Neural cell (in vitro differentiated cells): Measurements from ENCODE around the gene KCNK7. TPM values are rescaled to one million over a fixed set of nuclear protein-coding genes. Genes with fewer than 3 reads are reported as not detected.

ENCODE experiments used
- H2AFZ ChIP-seq: fragments of 200-600, 300-800 bp; sonication (generic), shearing (Covaris generic); 2 replicates; pipeline ENCODE4 v1.6.0; 2014; ENCODE audit warnings: low read depth, mild to moderate bottlenecking, antibody characterized with exemption, low read length, moderate library complexity
- H3F3A ChIP-seq: fragments of 200-600 bp; shearing (Covaris generic); 2 replicates; pipeline ENCODE4 v1.6.1; 2016; ENCODE audit warnings: mild to moderate bottlenecking, moderate library complexity, mixed read lengths, antibody characterized with exemption, low read length; ENCODE audit not compliant: insufficient read depth, poor library complexity, severe bottlenecking
- H3K27ac ChIP-seq: fragments of 200-600, 300-800 bp; sonication (generic), shearing (Covaris generic); 2 replicates; pipeline ENCODE4 v1.5.1; 2014; ENCODE audit warnings: mild to moderate bottlenecking, low read length, moderate library complexity
- H3K27me3 ChIP-seq: fragments of 300-800, 200-600 bp; sonication (generic), shearing (Covaris generic); 2 replicates; pipeline ENCODE4 v1.6.0; 2014; ENCODE audit warnings: mild to moderate bottlenecking, low read depth, low read length, moderate library complexity; ENCODE audit not compliant: insufficient read depth
- H3K36me3 ChIP-seq: fragments of 300-800, 200-600 bp; sonication (generic), shearing (Covaris generic); 2 replicates; pipeline ENCODE4 v1.5.1; 2014; ENCODE audit warnings: mild to moderate bottlenecking, antibody characterized with exemption, low read length, moderate library complexity; ENCODE audit not compliant: insufficient read depth
- H3K4me2 ChIP-seq: fragments of 300-800, 200-600 bp; sonication (generic), shearing (Covaris generic); 2 replicates; pipeline ENCODE4 v1.6.0; 2014; ENCODE audit warnings: mild to moderate bottlenecking, low read length
- H3K4me3 ChIP-seq: fragments of 300-800, 200-600 bp; sonication (generic), shearing (Covaris generic); 2 replicates; pipeline ENCODE4 v1.5.1; 2014; ENCODE audit warnings: mild to moderate bottlenecking, low read length, moderate library complexity
- H3K79me2 ChIP-seq: fragments of 200-600 bp; shearing (Covaris generic); replicated peaks from 2 replicates; pipeline ENCODE4 v1.6.0; 2014; ENCODE audit warnings: mild to moderate bottlenecking, low read length, moderate library complexity; ENCODE audit not compliant: insufficient read depth
- H3K9ac ChIP-seq: fragments of 300-800, 200-600 bp; sonication (generic), shearing (Covaris generic); 2 replicates; pipeline ENCODE4 v1.6.1; 2016; ENCODE audit warnings: mild to moderate bottlenecking, low read length, mixed read lengths
- H3K9me2 ChIP-seq: fragments of 200-600 bp; shearing (Covaris generic); 2 replicates; pipeline ENCODE4 v1.6.1; 2016; ENCODE audit warnings: mild to moderate bottlenecking, low read length, mixed read lengths; ENCODE audit not compliant: insufficient read depth
- H3K9me3 ChIP-seq: fragments of 200-600, 300-800 bp; sonication (generic), shearing (Covaris generic); 2 replicates; pipeline ENCODE4 v1.6.1; 2016; ENCODE audit warnings: mild to moderate bottlenecking, mixed run types, low read length, moderate library complexity, mixed read lengths
- H4K20me1 ChIP-seq: fragments of 200-600 bp; shearing (Covaris generic); 2 replicates; pipeline ENCODE4 v1.6.1; 2016; ENCODE audit warnings: mild to moderate bottlenecking, mixed run types; ENCODE audit not compliant: insufficient read depth
- POLR2AphosphoS5 ChIP-seq: IDR thresholded peaks from 2 replicates; pipeline ENCODE4 v1.6.1; 2012
- RAD21 ChIP-seq: fragments of 450-650 bp; conservative IDR thresholded peaks from 2 replicates; pipeline ENCODE4 v1.6.1; 2014; ENCODE audit warnings: antibody characterized with exemption, mild to moderate bottlenecking, moderate library complexity
- REST ChIP-seq: IDR thresholded peaks from 2 replicates; pipeline ENCODE4 v1.6.1; 2012; ENCODE audit warnings: borderline replicate concordance
- SMC3 ChIP-seq: fragments of 450-650 bp; conservative IDR thresholded peaks from 2 replicates; pipeline ENCODE4 v1.6.1; 2014; ENCODE audit warnings: antibody characterized with exemption, mild to moderate bottlenecking, moderate library complexity; ENCODE audit not compliant: poor library complexity
- TAF1 ChIP-seq: IDR thresholded peaks from 2 replicates; pipeline ENCODE4 v1.6.1; 2012; ENCODE audit warnings: low read depth
- polyA plus RNA-seq: library from polyadenylated mRNA; depleted of rRNA; stranded (reverse); fragments of >200 nt; gene quantifications from 2 replicates; pipeline ENCODE4 v1.2.3, GENCODE V29; 2014
- TF ChIP-seq, protein P1 (sequence below): fragments of 450-650 bp; IDR thresholded peaks from 2 replicates; pipeline ENCODE4 v1.5.1; 2014; ENCODE audit warnings: antibody characterized with exemption, mild to moderate bottlenecking, moderate library complexity; ENCODE audit not compliant: poor library complexity, severe bottlenecking

KCNK7 gene
- polyA plus RNA-seq, 1 donor from 2014 or later: 1.1 TPM

DNA sequence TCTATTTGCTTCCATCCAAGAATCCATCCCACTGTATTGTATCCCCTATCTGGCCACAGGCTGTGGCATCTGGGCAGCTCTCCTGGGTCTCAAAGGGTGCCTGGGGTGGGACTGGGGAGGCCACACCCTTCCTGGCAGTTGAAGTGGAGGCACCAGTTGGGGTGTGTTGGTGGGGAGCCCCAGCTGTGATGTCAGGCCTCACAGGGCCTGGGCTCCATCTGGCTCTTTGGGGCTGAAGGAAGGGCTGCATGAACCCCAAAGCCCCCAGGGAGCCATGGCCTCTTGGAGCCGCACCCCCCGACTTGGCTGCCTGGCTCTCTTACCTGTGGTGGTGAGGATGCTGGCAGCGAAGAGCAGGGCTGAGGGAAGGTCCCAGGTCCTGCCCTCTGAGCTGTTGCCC lies 469 bp downstream of the KCNK7 start (continued):
- no peak for TF ChIP-seq REST

GRCh38 chr11:65593518-65594414 lies 1.8 kb downstream of the KCNK7 start:
- H3K9ac ChIP-seq: no peak overlapping the region
- peaks cover 25% of the 10 kb centered on the region for H3K27me3 ChIP-seq
- no peaks in the 10 kb centered on the region for H4K20me1 ChIP-seq
- no peak overlapping the region for H3K27ac ChIP-seq
- no peaks in the 10 kb centered on the region for H3F3A ChIP-seq
- TF ChIP-seq TAF1: no peak
- TF ChIP-seq SMC3: peak; percentile 72
- TF ChIP-seq, protein P1, sequence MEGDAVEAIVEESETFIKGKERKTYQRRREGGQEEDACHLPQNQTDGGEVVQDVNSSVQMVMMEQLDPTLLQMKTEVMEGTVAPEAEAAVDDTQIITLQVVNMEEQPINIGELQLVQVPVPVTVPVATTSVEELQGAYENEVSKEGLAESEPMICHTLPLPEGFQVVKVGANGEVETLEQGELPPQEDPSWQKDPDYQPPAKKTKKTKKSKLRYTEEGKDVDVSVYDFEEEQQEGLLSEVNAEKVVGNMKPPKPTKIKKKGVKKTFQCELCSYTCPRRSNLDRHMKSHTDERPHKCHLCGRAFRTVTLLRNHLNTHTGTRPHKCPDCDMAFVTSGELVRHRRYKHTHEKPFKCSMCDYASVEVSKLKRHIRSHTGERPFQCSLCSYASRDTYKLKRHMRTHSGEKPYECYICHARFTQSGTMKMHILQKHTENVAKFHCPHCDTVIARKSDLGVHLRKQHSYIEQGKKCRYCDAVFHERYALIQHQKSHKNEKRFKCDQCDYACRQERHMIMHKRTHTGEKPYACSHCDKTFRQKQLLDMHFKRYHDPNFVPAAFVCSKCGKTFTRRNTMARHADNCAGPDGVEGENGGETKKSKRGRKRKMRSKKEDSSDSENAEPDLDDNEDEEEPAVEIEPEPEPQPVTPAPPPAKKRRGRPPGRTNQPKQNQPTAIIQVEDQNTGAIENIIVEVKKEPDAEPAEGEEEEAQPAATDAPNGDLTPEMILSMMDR: peak; percentile 61
- TF ChIP-seq RAD21: peak; percentile 53
- no peak overlapping the region for H3K4me2 ChIP-seq
- H3K9me3 ChIP-seq: no peaks in the 10 kb centered on the region
- no peaks in the 10 kb centered on the region for H3K36me3 ChIP-seq
- H2AFZ ChIP-seq: no peak overlapping the region
- no peaks in the 10 kb centered on the region for H3K9me2 ChIP-seq
- no peaks in the 10 kb centered on the region for H3K79me2 ChIP-seq
- H3K4me3 ChIP-seq: no peak overlapping the region

DNA sequence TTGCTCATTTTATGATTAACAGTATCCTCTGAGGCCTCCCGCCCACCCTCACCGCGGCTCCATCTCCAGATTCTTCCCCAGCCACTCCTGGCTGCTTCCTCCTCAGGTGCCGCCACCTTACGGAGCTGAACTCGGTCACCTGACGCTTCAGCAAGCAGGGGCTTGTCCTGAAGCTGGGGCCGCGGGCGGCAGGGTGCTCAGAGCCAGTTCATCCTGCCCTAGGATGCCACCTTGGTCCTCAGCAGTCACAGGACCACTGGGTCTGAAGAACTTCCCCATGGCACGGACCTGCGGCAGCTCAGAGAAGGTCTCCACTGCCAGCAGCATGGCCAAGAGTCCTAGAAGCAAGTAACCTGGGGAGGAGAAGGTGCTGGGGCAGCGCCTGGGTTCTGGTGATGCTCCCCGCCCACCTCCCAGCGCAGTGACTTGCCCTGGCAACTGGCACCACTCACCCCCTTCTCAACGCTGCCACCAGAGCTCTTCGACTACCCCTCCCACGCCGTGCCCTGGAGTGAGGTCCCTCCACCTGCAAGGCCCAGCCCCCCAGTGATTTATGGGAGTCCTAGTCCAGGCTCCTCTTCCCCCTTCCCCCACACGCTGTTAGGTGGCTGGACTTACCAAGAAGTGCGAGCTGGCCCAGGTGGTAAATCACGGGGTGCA lies 2.6 kb downstream of the KCNK7 start:
- no peaks in the 10 kb centered on the region for H3K36me3 ChIP-seq
- no peak overlapping the region for H3K4me2 ChIP-seq
- peaks cover 25% of the 10 kb centered on the region for H3K27me3 ChIP-seq
- no peak overlapping the region for H3K27ac ChIP-seq
- TF ChIP-seq, protein P1: no peak
- no peak for TF ChIP-seq RAD21
- TF ChIP-seq REST: no peak
- no peak for TF ChIP-seq POLR2AphosphoS5
- H3F3A ChIP-seq: no peaks in the 10 kb centered on the region
- H3K9me3 ChIP-seq: no peaks in the 10 kb centered on the region
- H4K20me1 ChIP-seq: no peaks in the 10 kb centered on the region
- no peak overlapping the region for H3K9ac ChIP-seq
- no peak overlapping the region for H3K4me3 ChIP-seq
- H2AFZ ChIP-seq: no peak overlapping the region
- no peaks in the 10 kb centered on the region for H3K79me2 ChIP-seq
- no peaks in the 10 kb centered on the region for H3K9me2 ChIP-seq
